Right kidney (tissue), 1 donor: ENCODE data around the gene PTPDC1.

ENCODE experiments used
- DNase-seq: peaks from one replicate; pipeline ENCODE4 v3.0.0-alpha.2; 2016

The PTPDC1 gene

DNA sequence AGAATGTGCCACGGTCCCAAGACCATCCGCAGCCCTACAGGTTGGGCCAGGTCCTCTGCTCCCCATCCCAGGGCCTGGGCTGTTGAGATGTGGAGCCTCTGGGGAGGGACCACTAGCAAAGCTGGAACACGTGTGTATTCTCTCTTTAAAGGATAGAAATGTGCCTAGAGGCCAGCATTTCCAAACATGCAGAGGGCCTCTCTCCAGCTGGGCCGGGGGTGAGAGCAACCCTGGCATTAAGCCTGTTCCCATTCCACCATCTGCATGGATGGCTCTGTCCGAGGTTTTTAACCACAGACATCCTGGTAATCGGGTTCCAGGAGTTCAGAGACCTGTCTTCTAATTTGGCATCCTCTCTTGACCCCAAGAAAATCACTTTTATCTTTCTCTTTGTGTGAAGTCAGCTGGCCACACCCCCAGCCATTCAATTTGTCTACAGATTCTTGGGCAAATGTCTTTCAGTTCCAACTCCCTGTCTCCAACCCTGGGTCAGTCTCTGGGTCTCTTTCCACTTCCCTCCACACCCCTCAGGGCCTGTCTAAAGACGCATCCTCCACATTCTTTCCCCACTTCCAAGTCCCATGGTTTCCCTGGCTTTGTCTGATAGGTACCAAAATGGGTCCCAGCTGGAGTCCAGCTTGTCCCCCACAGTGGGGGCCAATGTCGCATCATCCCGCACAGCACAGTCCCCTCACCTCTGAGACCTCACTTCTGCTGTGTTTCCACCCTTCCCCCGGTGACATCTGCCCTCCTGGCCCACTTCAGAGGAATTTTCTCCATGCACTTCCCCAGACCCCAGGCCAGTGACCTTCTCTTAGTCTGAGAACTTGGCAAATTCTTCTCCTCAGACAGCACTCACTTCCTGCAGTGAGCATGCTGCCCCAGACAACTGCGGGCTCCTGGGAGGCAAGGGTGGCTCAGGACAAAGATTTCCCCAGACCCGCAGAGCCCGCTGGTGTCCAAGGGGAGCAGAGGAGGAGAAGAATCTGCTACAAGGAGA lies 56.8 kb downstream of the PTPDC1 start:
- DNase-seq: no peak

GRCh38 chr9:94142353-94142752 lies 58.1 kb downstream of the PTPDC1 start:
- no peak for DNase-seq

DNA sequence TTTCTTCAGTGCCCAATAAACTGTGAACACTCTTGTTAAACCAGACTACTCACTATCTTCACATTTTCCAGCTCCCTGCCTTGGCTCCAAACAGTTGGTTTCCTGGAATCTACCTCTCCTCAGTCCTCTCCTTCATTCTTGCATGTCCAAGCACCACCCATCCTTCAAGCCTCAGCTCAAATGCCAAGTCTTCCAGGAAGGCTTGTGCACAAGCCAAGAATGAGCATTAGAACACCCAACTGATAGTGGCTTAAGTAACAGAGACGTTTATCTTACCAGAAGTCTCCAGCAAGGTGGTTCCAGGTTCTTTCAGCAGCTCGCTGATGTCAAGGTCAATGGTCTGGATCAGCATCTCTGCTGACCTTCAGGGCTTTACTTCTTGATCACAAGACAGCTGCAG lies 60.1 kb downstream of the PTPDC1 start:
- no peak for DNase-seq

GRCh38 chr9:94145640-94146039 lies 61.4 kb downstream of the PTPDC1 start:
- no peak for DNase-seq

- no peak for DNase-seq
These were observed 63.5 kb downstream of the PTPDC1 start for GRCh38 chr9:94147776-94148175.

DNA sequence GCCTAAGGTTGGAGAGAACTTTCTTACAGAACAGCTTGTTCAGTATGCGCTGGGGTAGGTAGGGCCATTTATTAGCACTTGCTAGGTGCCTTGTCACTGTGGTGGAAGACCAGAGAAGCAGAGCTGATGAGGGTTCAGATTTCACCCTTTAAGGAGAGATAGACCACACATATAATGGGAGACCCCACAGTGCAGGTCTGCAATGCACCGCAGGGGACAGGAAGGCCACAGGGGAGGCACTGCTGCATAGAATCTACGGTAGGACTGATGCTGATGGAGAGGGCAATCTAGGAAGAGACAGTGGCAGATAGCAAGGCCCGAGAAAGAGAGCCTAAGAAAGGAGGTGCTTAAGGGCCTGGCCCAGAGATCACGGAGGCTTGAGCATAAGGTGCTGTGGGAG lies 64.2 kb downstream of the PTPDC1 start:
- DNase-seq: no peak

DNA sequence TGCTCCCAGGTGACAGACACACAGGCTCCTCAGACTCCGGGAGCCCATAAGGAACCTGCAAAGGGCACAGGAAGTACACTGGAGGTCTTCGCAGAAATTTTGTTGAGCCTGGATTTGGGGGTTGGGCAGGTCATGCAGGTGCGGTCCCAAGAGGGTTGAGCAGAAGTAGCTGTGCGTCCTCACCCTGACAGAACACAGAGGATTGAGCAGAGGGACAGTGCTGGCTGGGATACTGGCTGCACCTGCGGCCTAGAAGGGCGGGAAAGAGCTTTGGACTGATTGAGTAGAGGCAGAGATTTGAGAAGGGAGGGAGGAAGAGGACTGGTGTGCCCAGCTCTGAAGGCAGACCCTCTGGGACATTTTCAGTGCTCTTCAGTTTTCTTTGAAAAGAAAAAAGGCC lies 65.4 kb downstream of the PTPDC1 start:
- DNase-seq: no peak

- DNase-seq: no peak
These were observed 66.1 kb downstream of the PTPDC1 start for GRCh38 chr9:94150279-94150828.

- DNase-seq: no peak
These were observed 66.8 kb downstream of the PTPDC1 start for GRCh38 chr9:94150890-94151650.

- no peak for DNase-seq
These were observed 69.6 kb downstream of the PTPDC1 start for GRCh38 chr9:94153905-94154304.

DNA sequence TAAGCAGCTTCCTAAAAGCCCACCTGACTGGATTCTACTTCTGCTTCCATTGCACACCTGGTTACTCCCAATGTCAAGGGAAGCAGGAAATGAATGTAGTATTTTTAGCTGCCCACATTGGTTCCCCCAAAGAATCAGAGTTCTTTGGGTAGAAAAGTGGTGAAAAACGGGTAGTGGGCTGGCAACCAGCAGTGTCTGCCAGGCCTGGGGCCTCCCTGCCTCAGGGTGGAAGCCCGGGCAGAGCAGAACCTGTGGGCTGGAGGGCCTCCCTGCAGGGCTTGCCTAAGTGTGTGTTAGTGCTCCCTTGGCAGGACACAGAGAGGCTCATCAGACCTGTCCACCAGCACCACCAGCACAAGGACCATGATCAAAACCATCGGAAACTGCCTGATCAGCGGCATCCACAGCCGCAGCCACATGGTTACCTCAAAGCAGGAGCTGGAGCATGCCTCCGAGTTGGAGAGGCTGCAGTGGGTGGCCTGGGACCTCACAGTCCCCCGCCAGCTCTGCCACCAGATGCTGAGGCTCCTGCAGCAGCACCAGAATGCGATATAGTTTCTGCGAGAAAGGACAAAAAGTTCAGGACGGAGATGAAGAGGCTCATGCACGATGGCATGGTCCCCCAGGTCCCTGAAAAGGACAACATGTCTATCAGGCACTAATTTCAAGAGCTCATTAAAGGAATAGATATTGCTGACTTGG lies 72.2 kb downstream of the PTPDC1 start:
- no peak for DNase-seq

DNA sequence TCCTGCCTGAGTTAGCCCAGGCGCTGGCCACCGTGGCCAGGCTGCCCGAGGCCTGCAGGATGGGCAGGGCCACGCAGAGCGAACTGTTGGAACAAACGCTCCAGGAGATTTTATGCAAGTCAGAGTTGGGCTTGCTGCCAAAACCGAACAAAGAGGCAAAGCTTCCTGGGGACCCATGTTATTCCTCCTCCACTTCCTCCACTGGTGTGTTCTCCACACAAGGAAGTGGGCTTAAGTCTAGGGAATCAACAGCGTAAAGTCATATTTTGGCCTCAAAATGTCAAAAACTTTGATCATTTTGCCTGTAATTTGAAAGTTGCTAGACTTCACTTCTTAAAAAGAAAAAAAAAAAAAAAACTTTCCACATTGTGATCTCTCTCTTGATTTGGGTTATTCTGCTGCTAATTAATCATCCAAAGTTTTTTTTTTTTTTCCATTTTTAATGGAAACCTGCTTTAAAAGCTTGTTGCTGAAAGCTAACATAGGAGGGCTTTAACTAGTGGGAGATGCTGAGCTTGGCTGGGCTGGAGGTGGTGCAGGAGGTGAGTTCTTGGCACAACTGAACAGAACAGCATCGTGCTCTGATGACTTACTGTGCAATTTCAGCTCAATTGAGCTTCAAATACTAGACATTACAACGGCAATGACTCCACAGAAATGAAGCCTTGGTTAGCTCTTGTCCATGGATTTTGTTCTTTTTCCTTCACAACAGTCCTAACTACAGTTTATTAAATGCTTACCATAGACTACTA lies 73.0 kb downstream of the PTPDC1 start:
- DNase-seq: no peak
